ENCODE measurements around the gene PHACTR1. TPM values are rescaled to one million over a fixed set of nuclear protein-coding genes. Genes with fewer than 3 reads are reported as not detected.

Gene PHACTR1
- total RNA-seq, 1 experiment from 2014 or later, result 0.05 TPM

DNA sequence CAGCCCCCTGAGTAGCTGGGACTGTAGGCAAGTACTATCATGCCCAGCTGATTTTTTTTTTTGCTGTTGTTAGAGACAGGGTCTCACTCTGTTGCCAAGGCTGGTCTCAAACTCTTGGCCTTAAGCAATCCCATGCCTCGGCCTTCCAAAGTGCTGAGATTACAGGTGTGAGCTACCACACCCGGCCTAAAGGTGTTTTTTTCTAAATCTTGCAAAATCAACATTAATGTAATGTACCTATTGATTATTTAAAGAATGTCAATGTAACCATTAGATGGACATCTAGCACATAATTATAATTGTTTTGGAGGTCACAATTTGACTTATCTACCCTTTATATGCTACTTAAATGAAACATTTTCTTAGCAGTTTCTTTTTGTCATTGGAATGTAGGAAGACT, 126.1 kb downstream of the PHACTR1 start:
- POLR2A ChIA-PET, result no interaction called here
- ATAC-seq (no peak), DNase-seq (ENCODE audit: low read depth, low spot score) (no peak)
- H3K4me1 ChIP-seq (ENCODE audit: control insufficient read depth, insufficient read depth, low read length), result no peaks in the 10 kb centered on the region
- intact Hi-C loops (cut with micrococcal nuclease; ENCODE audit: unreplicated experiment) (no loop called here), in situ Hi-C loops (cut with HindIII; ENCODE audit: low pct_unique_long_range_greater_than_20kb, low sequenced_read_pairs) (no loop called here)
- H3K4me3 ChIP-seq (ENCODE audit: low read depth in 2 of 2, low read length in 2 of 2), result no peak overlapping the region
- TF ChIP-seq, protein P1, sequence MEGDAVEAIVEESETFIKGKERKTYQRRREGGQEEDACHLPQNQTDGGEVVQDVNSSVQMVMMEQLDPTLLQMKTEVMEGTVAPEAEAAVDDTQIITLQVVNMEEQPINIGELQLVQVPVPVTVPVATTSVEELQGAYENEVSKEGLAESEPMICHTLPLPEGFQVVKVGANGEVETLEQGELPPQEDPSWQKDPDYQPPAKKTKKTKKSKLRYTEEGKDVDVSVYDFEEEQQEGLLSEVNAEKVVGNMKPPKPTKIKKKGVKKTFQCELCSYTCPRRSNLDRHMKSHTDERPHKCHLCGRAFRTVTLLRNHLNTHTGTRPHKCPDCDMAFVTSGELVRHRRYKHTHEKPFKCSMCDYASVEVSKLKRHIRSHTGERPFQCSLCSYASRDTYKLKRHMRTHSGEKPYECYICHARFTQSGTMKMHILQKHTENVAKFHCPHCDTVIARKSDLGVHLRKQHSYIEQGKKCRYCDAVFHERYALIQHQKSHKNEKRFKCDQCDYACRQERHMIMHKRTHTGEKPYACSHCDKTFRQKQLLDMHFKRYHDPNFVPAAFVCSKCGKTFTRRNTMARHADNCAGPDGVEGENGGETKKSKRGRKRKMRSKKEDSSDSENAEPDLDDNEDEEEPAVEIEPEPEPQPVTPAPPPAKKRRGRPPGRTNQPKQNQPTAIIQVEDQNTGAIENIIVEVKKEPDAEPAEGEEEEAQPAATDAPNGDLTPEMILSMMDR (IDR thresholded peaks at IDR 0.05), result no peak
- TF ChIP-seq TCF7L2 (IDR thresholded peaks at IDR 0.05; ENCODE audit: low read depth, low read length), result no peak
- no peak for TF ChIP-seq SIN3A (IDR thresholded peaks at IDR 0.05; ENCODE audit: borderline replicate concordance, insufficient read depth, low read depth, low read length)
- TF ChIP-seq POLR2AphosphoS5 (IDR thresholded peaks at IDR 0.05; ENCODE audit: low read depth, low read length), result no peak
- TF ChIP-seq, protein P2, sequence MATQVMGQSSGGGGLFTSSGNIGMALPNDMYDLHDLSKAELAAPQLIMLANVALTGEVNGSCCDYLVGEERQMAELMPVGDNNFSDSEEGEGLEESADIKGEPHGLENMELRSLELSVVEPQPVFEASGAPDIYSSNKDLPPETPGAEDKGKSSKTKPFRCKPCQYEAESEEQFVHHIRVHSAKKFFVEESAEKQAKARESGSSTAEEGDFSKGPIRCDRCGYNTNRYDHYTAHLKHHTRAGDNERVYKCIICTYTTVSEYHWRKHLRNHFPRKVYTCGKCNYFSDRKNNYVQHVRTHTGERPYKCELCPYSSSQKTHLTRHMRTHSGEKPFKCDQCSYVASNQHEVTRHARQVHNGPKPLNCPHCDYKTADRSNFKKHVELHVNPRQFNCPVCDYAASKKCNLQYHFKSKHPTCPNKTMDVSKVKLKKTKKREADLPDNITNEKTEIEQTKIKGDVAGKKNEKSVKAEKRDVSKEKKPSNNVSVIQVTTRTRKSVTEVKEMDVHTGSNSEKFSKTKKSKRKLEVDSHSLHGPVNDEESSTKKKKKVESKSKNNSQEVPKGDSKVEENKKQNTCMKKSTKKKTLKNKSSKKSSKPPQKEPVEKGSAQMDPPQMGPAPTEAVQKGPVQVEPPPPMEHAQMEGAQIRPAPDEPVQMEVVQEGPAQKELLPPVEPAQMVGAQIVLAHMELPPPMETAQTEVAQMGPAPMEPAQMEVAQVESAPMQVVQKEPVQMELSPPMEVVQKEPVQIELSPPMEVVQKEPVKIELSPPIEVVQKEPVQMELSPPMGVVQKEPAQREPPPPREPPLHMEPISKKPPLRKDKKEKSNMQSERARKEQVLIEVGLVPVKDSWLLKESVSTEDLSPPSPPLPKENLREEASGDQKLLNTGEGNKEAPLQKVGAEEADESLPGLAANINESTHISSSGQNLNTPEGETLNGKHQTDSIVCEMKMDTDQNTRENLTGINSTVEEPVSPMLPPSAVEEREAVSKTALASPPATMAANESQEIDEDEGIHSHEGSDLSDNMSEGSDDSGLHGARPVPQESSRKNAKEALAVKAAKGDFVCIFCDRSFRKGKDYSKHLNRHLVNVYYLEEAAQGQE (IDR thresholded peaks at IDR 0.05; ENCODE audit: insufficient read depth in 1 of 2, low read depth in 2 of 2, low read length in 1 of 2), result no peak
- peaks cover 1% of the 10 kb centered on the region; the same call in 1 of the 2 replicates for H3K27me3 ChIP-seq (ENCODE audit: control insufficient read depth, insufficient read depth, low read length)
- CTCF ChIA-PET, result no interaction called here
- H3K9me3 ChIP-seq (ENCODE audit: control insufficient read depth, insufficient read depth, low read depth, low read length), result no peaks in the 10 kb centered on the region
- no TSS peak for BruUV-seq (replicated peaks)
- no peaks in the 10 kb centered on the region for H3K36me3 ChIP-seq (ENCODE audit: control insufficient read depth, insufficient read depth, low read length)
- no peak overlapping the region for H3K27ac ChIP-seq (ENCODE audit: low read length)

DNA sequence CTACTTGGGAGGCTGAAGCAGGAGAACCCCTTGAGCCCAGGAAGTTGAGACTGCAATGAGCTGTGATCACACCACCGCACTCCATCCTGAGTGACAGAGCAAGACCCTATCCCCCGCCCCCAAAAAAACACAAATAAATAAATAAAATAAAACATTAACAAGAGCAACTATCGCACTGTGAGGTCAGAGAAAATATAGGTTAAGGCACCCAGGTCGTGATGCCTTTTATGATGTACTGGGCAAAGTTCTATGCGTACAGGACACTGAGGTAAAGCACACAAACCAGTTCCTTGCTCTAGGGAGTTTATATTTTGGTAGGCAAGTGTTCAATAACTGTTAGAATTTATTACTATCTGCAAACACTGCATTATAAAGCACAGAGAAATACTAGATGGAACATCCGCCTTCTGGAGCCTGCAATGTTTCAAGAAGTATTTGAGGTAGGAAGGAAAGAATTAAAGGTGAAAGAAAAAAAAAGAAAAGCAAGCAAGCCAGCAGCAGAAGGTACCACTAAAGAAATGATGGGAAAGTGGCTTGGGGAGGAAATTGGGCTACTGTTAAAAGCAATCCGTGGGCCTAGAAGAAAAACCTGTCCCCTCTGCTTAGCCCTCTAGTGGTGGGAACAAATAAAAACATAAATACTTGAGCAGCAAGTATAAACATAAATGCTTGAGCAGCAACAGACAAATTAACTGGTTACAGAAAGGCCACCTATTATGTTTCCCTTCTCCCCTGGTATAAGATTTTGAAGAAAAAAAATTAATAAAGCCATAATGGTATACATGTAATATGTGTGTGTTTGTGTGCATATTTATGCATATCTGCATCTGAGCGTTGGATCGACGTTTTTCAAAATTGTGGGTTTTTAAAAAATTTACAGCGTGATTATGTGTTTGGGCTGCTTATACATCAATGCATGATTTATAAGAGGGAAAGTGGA, 128.0 kb downstream of the PHACTR1 start:
- ChIA-PET POLR2A (no interaction called here), CTCF (no interaction called here)
- intact Hi-C loops (cut with micrococcal nuclease; ENCODE audit: unreplicated experiment), result loop anchor here (2.0 kb wide), 1 partner anchor 206 kb away; no protein-coding TSS in a partner anchor
- no peaks in the 10 kb centered on the region for H3K4me1 ChIP-seq (ENCODE audit: control insufficient read depth, insufficient read depth, low read length)
- in situ Hi-C loops (cut with HindIII; ENCODE audit: low pct_unique_long_range_greater_than_20kb, low sequenced_read_pairs), result no loop called here
- H3K27ac ChIP-seq (ENCODE audit: low read length), result no peak overlapping the region
- no peaks in the 10 kb centered on the region for H3K36me3 ChIP-seq (ENCODE audit: control insufficient read depth, insufficient read depth, low read length)
- H3K27me3 ChIP-seq (ENCODE audit: control insufficient read depth, insufficient read depth, low read length), result peaks cover 5% of the 10 kb centered on the region; the same call in 1 of the 2 replicates
- H3K9me3 ChIP-seq (ENCODE audit: control insufficient read depth, insufficient read depth, low read depth, low read length), result no peaks in the 10 kb centered on the region
- TF ChIP-seq, protein P2 (IDR thresholded peaks at IDR 0.05; ENCODE audit: insufficient read depth in 1 of 2, low read depth in 2 of 2, low read length in 1 of 2), result no peak
- TF ChIP-seq POLR2AphosphoS5 (IDR thresholded peaks at IDR 0.05; ENCODE audit: low read depth, low read length) (no peak), TCF7L2 (IDR thresholded peaks at IDR 0.05; ENCODE audit: low read depth, low read length) (no peak), SIN3A (IDR thresholded peaks at IDR 0.05; ENCODE audit: borderline replicate concordance, insufficient read depth, low read depth, low read length) (no peak)
- TF ChIP-seq, protein P1 (IDR thresholded peaks at IDR 0.05), result peak; percentile 81
- peak; percentile 66; the same call in 1 of the 2 replicates for ATAC-seq
- BruUV-seq (replicated peaks), result no TSS peak
- no peak overlapping the region for H3K4me3 ChIP-seq (ENCODE audit: low read depth in 2 of 2, low read length in 2 of 2)
- no peak for DNase-seq (ENCODE audit: low read depth, low spot score)
